RWPE1 (cell line): ENCODE results near the gene BCOR.
A peak's percentile ranks its signal among the peaks of the same experiment; 100 is the strongest.

Source experiments
- CTCF ChIA-PET: fragments of 350-600 bp; sonication (Branson Sonifier 250); formaldehyde crosslinking; extraction: SDS; loops from one replicate; lab custom pipeline; 2021; lab: Yijun Ruan, JAX
- POLR2A ChIA-PET: fragments of 400-600 bp; formaldehyde crosslinking; extraction: SDS; loops from one replicate; lab custom pipeline; 2020; ENCODE audit warnings: antibody characterized with exemption; ENCODE audit not compliant: low non-redundant PET; lab: Yijun Ruan, JAX
- DNase-seq: peaks from one replicate; pipeline ENCODE4 v3.0.0; 2012; ENCODE audit warnings: low spot score
- H3K27ac ChIP-seq: fragments of 450-650 bp; 2 replicates; pipeline ENCODE4 v1.5.1; 2017
- CTCF ChIP-seq: fragments of 450-650 bp; conservative IDR thresholded peaks from 2 replicates; pipeline ENCODE4 v1.5.1; 2017; ENCODE audit warnings: low read depth, mild to moderate bottlenecking

BCOR gene

GRCh38 chrX:40097504-40098263 lies at the start of gene BCOR:
Gene BCOR (minus strand): TSS chrX:40097958. CDS start chrX:40077929, 20,029 bp downstream.
- no peak for TF ChIP-seq CTCF
- ChIA-PET POLR2A (no interaction called here), CTCF (interaction anchor here (0.5 to 1.3 kb wide), 2 partner anchors 10 to 12 kb away, joined by 3 to 4 read pairs; no protein-coding TSS in a partner anchor)
- H3K27ac ChIP-seq: peak within 1 kb of the TSS; percentile 87
- DNase-seq: no peak

GRCh38 chrX:40147126-40147952 lies 49.6 kb upstream of the BCOR start:
- POLR2A ChIA-PET: no interaction called here
- CTCF ChIA-PET: no interaction called here
- no peak for TF ChIP-seq CTCF
- no peak for DNase-seq
- no peak overlapping the region for H3K27ac ChIP-seq

GRCh38 chrX:40146262-40147125 lies 48.7 kb upstream of the BCOR start:
- no peak for TF ChIP-seq CTCF
- DNase-seq: peak; percentile 8
- ChIA-PET POLR2A (interaction anchor here (0.5 kb wide), 1 partner anchor 119 kb away, joined by 4 read pairs; no protein-coding TSS in a partner anchor), CTCF (no interaction called here)
- peak overlapping the region; percentile 82 for H3K27ac ChIP-seq

- TF ChIP-seq CTCF: no peak
- ChIA-PET POLR2A (no interaction called here), CTCF (no interaction called here)
- no peak for DNase-seq
- peak overlapping the region; percentile 82 for H3K27ac ChIP-seq
These were observed 48.1 kb upstream of the BCOR start for GRCh38 chrX:40145923-40146261.

GRCh38 chrX:40145001-40145922 lies 47.5 kb upstream of the BCOR start:
- peak overlapping the region; percentile 82 for H3K27ac ChIP-seq
- ChIA-PET CTCF (no interaction called here), POLR2A (no interaction called here)
- TF ChIP-seq CTCF: no peak
- DNase-seq: no peak
